ENCODE data around the gene CMTM1. TPM values are rescaled to one million over a fixed set of nuclear protein-coding genes. Genes with fewer than 3 reads are reported as not detected.

The CMTM1 gene
- total and polyA plus RNA-seq, 2 experiments from 2014 or later, result 1.4 to 1.9 TPM

DNA sequence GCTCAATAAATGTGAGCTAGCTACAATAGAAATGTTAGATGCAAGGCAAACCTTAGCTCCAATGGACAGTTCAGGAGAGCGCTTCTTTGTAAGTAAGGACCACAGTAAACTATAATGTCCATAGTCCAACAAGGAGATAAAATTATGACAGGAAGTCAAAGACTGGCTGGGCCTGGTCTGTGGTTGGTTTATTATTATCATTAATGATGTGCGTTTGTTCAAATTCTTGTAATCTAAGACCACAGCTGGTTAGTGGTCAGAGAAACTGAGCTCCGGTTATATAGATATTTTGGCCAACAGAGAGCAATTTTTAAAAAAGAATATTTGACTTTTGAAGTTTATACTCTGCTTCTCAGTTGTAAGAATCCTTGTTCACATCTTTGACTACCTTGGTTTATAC lies 8.3 kb downstream of the CMTM1 start:
- H3K27me3 Mint-ChIP-seq (ENCODE audit: insufficient read depth, low read depth, poor library complexity), result peaks cover 26% of the 10 kb centered on the region
- H3K4me2 ChIP-seq, result no peak overlapping the region
- H3K27ac Mint-ChIP-seq, result no peak overlapping the region
- H3F3A ChIP-seq (replicated peaks; ENCODE audit: low read depth), result no peaks in the 10 kb centered on the region
- TF ChIP-seq EZH2 (IDR thresholded peaks at IDR 0.05; ENCODE audit: low read depth, unreplicated experiment) (no peak), POLR2AphosphoS5 (IDR thresholded peaks at IDR 0.05; ENCODE audit: low read depth) (no peak), CREB1 (CRISPR knock-in tag; IDR thresholded peaks at IDR 0.05; ENCODE audit: low read depth) (no peak), NANOG (IDR thresholded peaks at IDR 0.05; ENCODE audit: borderline replicate concordance) (no peak), ZNF331 (CRISPR knock-in tag; IDR thresholded peaks at IDR 0.05; ENCODE audit: low read depth) (no peak), EZH2phosphoT487 (IDR thresholded peaks at IDR 0.05; ENCODE audit: unreplicated experiment) (no peak)
- TF ChIP-seq, protein P1, sequence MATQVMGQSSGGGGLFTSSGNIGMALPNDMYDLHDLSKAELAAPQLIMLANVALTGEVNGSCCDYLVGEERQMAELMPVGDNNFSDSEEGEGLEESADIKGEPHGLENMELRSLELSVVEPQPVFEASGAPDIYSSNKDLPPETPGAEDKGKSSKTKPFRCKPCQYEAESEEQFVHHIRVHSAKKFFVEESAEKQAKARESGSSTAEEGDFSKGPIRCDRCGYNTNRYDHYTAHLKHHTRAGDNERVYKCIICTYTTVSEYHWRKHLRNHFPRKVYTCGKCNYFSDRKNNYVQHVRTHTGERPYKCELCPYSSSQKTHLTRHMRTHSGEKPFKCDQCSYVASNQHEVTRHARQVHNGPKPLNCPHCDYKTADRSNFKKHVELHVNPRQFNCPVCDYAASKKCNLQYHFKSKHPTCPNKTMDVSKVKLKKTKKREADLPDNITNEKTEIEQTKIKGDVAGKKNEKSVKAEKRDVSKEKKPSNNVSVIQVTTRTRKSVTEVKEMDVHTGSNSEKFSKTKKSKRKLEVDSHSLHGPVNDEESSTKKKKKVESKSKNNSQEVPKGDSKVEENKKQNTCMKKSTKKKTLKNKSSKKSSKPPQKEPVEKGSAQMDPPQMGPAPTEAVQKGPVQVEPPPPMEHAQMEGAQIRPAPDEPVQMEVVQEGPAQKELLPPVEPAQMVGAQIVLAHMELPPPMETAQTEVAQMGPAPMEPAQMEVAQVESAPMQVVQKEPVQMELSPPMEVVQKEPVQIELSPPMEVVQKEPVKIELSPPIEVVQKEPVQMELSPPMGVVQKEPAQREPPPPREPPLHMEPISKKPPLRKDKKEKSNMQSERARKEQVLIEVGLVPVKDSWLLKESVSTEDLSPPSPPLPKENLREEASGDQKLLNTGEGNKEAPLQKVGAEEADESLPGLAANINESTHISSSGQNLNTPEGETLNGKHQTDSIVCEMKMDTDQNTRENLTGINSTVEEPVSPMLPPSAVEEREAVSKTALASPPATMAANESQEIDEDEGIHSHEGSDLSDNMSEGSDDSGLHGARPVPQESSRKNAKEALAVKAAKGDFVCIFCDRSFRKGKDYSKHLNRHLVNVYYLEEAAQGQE (IDR thresholded peaks at IDR 0.05; ENCODE audit: unreplicated experiment), result no peak
- TF ChIP-seq, protein P2, sequence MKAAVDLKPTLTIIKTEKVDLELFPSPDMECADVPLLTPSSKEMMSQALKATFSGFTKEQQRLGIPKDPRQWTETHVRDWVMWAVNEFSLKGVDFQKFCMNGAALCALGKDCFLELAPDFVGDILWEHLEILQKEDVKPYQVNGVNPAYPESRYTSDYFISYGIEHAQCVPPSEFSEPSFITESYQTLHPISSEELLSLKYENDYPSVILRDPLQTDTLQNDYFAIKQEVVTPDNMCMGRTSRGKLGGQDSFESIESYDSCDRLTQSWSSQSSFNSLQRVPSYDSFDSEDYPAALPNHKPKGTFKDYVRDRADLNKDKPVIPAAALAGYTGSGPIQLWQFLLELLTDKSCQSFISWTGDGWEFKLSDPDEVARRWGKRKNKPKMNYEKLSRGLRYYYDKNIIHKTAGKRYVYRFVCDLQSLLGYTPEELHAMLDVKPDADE (IDR thresholded peaks at IDR 0.05), result no peak
- TF ChIP-seq, protein P3, sequence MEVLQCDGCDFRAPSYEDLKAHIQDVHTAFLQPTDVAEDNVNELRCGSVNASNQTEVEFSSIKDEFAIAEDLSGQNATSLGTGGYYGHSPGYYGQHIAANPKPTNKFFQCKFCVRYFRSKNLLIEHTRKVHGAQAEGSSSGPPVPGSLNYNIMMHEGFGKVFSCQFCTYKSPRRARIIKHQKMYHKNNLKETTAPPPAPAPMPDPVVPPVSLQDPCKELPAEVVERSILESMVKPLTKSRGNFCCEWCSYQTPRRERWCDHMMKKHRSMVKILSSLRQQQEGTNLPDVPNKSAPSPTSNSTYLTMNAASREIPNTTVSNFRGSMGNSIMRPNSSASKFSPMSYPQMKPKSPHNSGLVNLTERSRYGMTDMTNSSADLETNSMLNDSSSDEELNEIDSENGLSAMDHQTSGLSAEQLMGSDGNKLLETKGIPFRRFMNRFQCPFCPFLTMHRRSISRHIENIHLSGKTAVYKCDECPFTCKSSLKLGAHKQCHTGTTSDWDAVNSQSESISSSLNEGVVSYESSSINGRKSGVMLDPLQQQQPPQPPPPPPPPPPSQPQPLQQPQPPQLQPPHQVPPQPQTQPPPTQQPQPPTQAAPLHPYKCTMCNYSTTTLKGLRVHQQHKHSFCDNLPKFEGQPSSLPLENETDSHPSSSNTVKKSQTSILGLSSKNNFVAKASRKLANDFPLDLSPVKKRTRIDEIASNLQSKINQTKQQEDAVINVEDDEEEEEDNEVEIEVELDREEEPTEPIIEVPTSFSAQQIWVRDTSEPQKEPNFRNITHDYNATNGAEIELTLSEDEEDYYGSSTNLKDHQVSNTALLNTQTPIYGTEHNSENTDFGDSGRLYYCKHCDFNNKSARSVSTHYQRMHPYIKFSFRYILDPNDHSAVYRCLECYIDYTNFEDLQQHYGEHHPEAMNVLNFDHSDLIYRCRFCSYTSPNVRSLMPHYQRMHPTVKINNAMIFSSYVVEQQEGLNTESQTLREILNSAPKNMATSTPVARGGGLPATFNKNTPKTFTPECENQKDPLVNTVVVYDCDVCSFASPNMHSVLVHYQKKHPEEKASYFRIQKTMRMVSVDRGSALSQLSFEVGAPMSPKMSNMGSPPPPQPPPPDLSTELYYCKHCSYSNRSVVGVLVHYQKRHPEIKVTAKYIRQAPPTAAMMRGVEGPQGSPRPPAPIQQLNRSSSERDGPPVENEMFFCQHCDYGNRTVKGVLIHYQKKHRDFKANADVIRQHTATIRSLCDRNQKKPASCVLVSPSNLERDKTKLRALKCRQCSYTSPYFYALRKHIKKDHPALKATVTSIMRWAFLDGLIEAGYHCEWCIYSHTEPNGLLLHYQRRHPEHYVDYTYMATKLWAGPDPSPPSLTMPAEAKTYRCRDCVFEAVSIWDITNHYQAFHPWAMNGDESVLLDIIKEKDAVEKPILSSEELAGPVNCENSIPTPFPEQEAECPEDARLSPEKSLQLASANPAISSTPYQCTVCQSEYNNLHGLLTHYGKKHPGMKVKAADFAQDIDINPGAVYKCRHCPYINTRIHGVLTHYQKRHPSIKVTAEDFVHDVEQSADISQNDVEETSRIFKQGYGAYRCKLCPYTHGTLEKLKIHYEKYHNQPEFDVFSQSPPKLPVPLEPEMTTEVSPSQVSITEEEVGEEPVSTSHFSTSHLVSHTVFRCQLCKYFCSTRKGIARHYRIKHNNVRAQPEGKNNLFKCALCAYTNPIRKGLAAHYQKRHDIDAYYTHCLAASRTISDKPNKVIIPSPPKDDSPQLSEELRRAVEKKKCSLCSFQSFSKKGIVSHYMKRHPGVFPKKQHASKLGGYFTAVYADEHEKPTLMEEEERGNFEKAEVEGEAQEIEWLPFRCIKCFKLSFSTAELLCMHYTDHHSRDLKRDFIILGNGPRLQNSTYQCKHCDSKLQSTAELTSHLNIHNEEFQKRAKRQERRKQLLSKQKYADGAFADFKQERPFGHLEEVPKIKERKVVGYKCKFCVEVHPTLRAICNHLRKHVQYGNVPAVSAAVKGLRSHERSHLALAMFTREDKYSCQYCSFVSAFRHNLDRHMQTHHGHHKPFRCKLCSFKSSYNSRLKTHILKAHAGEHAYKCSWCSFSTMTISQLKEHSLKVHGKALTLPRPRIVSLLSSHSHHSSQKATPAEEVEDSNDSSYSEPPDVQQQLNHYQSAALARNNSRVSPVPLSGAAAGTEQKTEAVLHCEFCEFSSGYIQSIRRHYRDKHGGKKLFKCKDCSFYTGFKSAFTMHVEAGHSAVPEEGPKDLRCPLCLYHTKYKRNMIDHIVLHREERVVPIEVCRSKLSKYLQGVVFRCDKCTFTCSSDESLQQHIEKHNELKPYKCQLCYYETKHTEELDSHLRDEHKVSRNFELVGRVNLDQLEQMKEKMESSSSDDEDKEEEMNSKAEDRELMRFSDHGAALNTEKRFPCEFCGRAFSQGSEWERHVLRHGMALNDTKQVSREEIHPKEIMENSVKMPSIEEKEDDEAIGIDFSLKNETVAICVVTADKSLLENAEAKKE (CRISPR knock-in tag; IDR thresholded peaks at IDR 0.05), result no peak
- peaks cover 34% of the 10 kb centered on the region for H3K27me3 ChIP-seq (ENCODE audit: insufficient read depth)
- H3K36me3 ChIP-seq (ENCODE audit: insufficient read depth), result no peaks in the 10 kb centered on the region
- ATAC-seq (no peak), DNase-seq (ENCODE audit: low spot score) (no peak)
- 0 out of 2 replicates have a peak, but pooled peaks cover 8% of the 10 kb centered on the region for H3K4me1 ChIP-seq (ENCODE audit: insufficient read depth)
- peaks cover 11% of the 10 kb centered on the region for H3K4me1 Mint-ChIP-seq
- no peak overlapping the region for H3K27ac ChIP-seq (ENCODE audit: low read depth)
- H3K9me3 Mint-ChIP-seq, result no peaks in the 10 kb centered on the region
- no peak overlapping the region for H2AFZ ChIP-seq
- no peaks in the 10 kb centered on the region for H3K9me2 ChIP-seq (ENCODE audit: insufficient read depth)
- no peaks in the 10 kb centered on the region for H3K79me2 ChIP-seq (replicated peaks; ENCODE audit: insufficient read depth)
- H3K4me3 Mint-ChIP-seq, result no peak overlapping the region
- H3K4me3 ChIP-seq, result no peak overlapping the region
- H3K36me3 Mint-ChIP-seq (ENCODE audit: low read depth), result no peaks in the 10 kb centered on the region
- no peaks in the 10 kb centered on the region for H4K20me1 ChIP-seq (replicated peaks; ENCODE audit: insufficient read depth)
